ENCODE results near the gene FGF14.

Gene FGF14

DNA sequence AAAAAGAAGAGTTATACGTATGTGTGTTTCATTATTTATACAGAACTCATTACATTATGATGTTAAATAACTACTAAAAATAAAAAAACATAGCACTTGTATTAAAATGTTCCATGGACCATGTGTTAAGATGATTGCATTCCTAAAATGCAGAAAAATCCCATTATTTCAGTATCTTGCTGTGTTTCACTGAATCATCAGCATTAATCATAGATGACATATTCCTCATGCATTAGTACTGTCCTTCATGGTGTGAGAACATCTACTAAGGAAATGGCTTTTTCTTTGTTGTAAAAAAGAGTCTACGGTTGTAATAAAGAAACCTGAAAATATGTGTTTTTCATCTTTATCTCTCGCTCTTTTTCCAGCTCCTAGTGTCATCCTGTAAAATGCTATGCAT lies 416.5 kb downstream of the FGF14 start:
- no peak for DNase-seq (ENCODE audit: low spot score)

GRCh38 chr13:101982903-101983302 lies 418.9 kb downstream of the FGF14 start:
- no peak for DNase-seq (ENCODE audit: low spot score)

DNA sequence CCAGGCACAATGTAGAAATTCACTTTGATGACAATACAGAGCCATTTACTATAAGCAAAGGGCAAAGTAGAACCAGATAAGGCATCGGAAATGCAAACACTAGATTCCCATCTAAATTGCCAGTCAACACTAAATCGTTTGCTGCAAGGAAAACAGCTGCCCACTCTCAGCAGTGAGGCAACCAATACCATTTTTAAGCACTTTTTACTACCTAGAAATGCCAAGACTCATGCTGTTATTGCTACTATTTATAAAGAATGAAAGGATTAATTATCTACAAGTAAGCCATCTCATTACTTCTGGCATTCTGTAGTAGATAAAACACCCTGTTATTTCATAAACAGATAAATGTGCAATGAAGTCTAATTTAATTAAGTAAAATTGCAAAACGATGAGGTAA lies 422.0 kb downstream of the FGF14 start:
- DNase-seq (ENCODE audit: low spot score): no peak

GRCh38 chr13:101978552-101979315 lies 423.1 kb downstream of the FGF14 start:
- no peak for DNase-seq (ENCODE audit: low spot score)

DNA sequence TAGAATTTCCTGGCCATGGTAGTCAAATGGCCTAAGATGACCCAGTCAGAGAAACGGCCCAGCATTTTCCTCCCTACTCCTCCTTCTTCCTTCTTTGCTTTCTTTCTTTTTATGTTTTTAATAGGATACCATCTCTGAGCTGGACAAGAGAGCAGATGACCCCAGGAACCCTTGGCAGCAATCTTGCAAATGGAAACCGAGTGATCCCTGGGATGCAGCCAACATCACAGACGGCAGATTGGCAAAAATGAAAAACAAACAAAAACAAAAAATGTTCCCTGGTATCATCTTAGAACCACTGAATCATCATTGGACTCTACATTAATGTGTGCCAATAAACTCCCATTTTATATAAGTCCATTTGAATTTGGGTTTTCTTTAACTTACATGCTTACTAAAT lies 424.4 kb downstream of the FGF14 start:
- DNase-seq (ENCODE audit: low spot score): no peak

GRCh38 chr13:101972191-101972590 lies 429.7 kb downstream of the FGF14 start:
- no peak for DNase-seq (ENCODE audit: low spot score)

DNA sequence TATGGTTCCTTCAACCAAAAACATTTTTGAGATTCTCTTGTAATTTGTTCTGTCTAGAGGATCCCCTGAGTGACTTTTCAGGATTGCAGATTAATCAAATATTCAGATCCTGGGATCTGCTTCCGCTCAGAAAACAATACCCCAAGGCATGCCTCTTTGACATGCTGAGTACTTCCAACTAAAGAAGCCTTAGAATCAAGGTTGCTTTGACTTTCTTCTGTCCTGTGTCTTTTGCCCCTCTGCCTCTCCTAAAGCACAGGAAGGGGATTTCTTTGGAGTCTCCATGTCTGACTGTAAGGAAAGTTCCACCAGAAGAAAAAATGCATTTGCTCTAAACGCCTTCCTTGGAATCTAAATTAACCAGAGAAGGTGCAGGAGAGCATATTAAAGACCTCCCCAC lies 431.5 kb downstream of the FGF14 start:
- DNase-seq (ENCODE audit: low spot score): no peak

GRCh38 chr13:101967781-101968180 lies 434.1 kb downstream of the FGF14 start:
- DNase-seq (ENCODE audit: low spot score): no peak

DNA sequence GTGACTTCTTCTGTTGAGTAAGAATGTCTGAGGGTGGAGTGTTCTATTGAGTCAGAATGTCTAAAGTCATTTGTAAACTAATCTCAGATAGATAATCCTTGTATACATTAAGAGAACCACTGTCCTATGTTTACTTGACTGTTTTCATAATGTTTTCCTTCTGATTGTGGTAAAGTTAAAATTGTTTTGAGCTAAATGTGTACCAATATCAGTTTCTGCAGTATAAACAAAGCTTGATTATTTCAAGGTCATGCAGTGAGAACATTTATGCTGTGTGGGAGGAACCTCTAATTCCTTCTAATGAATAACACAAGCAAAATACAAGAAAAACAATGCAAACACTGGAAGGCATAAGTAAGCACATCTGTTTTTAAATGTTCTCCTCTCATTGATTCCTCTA lies 434.6 kb downstream of the FGF14 start:
- no peak for DNase-seq (ENCODE audit: low spot score)

GRCh38 chr13:101965096-101965495 lies 436.8 kb downstream of the FGF14 start:
- no peak for DNase-seq (ENCODE audit: low spot score)

GRCh38 chr13:101959016-101959415 lies 442.8 kb downstream of the FGF14 start:
- no peak for DNase-seq (ENCODE audit: low spot score)

DNA sequence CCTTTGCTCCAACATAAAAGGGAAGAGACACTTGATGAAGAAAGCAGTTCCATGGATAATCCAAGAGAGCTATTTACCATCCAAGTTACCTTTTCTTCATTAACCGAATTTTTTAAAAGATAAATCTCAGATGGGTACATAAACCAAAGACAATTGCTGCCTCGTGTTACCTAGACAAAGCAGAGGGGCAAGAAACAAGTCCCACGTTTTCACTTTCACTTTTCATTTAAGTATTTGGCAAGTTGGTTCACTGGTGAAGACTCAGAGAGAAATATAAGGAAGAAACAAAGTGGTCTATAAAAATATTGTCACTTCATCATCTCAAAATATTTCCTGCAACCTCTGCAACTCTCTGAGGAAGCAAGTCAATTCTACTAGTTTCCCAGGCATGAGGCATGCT lies 446.1 kb downstream of the FGF14 start:
- no peak for DNase-seq (ENCODE audit: low spot score)

- DNase-seq (ENCODE audit: low spot score): no peak
Measured at GRCh38 chr13:101951114-101951513, 450.7 kb downstream of the FGF14 start.

GRCh38 chr13:101949681-101950080 lies 452.2 kb downstream of the FGF14 start:
- DNase-seq (ENCODE audit: low spot score): no peak

- no peak for DNase-seq (ENCODE audit: low spot score)
Measured at GRCh38 chr13:101946401-101946800, 455.4 kb downstream of the FGF14 start.

DNA sequence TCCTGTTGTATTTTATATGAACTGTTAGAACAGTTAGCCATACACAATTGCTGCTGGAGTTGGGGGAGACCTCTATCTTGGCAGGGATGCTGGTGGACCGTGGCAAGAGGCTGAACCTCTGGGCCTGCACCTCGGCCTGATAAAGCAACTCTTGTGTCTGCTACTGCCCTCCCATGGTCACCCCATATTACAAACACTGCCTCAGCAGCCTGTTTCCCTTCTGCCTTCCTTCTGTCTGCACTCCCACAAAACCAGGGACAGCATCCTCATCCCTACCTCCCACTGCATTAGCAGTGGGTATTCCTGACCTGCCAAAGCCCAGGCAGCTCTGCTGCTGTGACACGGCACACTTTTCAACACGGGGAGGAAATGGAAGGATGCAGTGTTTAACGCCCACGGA lies 456.4 kb downstream of the FGF14 start:
- no peak for DNase-seq (ENCODE audit: low spot score)

- no peak for DNase-seq (ENCODE audit: low spot score)
Measured at GRCh38 chr13:101944521-101944920, 457.3 kb downstream of the FGF14 start.

GRCh38 chr13:101942535-101943157 lies 459.2 kb downstream of the FGF14 start:
- DNase-seq (ENCODE audit: low spot score): no peak

GRCh38 chr13:101942038-101942437 lies 459.8 kb downstream of the FGF14 start:
- DNase-seq (ENCODE audit: low spot score): peak; percentile 16

DNA sequence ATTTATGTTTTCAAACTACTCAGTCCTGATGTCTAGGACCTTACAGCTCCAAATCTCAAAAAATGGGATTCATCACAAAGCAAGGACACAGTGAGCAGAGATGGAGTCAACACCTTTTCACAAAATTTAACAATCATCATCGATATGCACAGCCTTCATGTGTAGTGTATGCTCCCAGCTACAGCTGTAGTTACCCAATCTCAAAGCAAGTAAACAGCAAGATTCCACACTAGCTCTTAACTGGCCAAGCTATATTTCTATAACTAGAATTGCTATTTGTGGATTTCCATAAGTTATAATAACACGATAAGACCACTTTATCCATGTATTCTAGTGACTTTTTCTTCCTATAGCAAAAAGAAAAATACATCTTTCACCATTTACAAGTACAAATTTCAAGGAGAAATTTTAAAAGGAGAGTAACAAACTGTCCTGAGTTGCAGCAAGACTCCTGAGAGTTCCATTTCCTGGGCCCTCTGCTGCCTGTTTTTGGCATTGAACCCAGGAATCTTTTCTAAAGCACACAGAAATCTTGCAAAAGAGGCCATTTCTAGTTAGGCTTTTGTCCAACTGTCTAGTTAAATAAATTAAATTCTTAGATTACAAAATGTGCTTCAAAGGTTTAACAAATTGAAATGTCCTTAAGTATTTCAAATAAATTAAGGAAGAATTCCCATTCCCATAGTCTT lies 460.6 kb downstream of the FGF14 start:
- no peak for DNase-seq (ENCODE audit: low spot score)

- DNase-seq (ENCODE audit: low spot score): no peak
Measured at GRCh38 chr13:101939370-101939769, 462.5 kb downstream of the FGF14 start.

- no peak for DNase-seq (ENCODE audit: low spot score)
Measured at GRCh38 chr13:101935828-101936227, 466.0 kb downstream of the FGF14 start.

GRCh38 chr13:101931186-101931585 lies 470.7 kb downstream of the FGF14 start:
- DNase-seq (ENCODE audit: low spot score): no peak
